Body of pancreas (tissue), 4 donors: ENCODE data around the gene CIDEC. TPM values are rescaled to one million over a fixed set of nuclear protein-coding genes. Genes with fewer than 3 reads are reported as not detected.
A peak's percentile ranks its signal among the peaks of the same experiment; 100 is the strongest.
"Not testable (repeated sequence)": the region's sequence is repeated elsewhere in the genome, so short reads cannot be mapped to it uniquely, and the experiment has no call there.

Source experiments
- ATAC-seq: fragments of 150-250 bp; one replicate; pipeline ENCODE4 v1.9.1; 2016
- DNase-seq, 4 donors: peaks; one replicate each; pipeline ENCODE4 v3.0.0-alpha.2; 2019
- H3K27ac ChIP-seq, 4 donors: fragments of 200-600 bp; sonication (generic); 1 replicate in 3 of 4; 2 replicates in 1 of 4; pipeline versions ENCODE4 v1.5.1 to v1.6.1; 2016 to 2019; ENCODE audit warnings: mild to moderate bottlenecking in 1 of 4, mixed read lengths in 1 of 4, moderate library complexity in 1 of 4
- H3K27me3 ChIP-seq, 2 donors: fragments of 200-600 bp; sonication (generic); one replicate each; pipeline ENCODE4 v1.6.0; 2016; ENCODE audit warnings: mild to moderate bottlenecking in 1 of 2
- H3K36me3 ChIP-seq, 2 donors: fragments of 200-600 bp; sonication (generic); replicated peaks in 1 of 2; 2 replicates each; pipeline ENCODE4 v1.5.1; 2016; ENCODE audit warnings: low read depth in 2 of 2; ENCODE audit not compliant: insufficient read depth in 1 of 2
- H3K4me1 ChIP-seq: fragments of 200-600 bp; sonication (generic); one replicate; pipeline ENCODE4 v1.6.0; 2016
- H3K4me3 ChIP-seq, 2 donors: fragments of 200-600 bp; sonication (generic); 1 replicate in 1 of 2; 2 replicates in 1 of 2; pipeline ENCODE4 v1.5.1; 2016 to 2019
- H3K9me3 ChIP-seq, 3 donors: fragments of 200-600 bp; sonication (generic); 1 replicate in 2 of 3; 2 replicates in 1 of 3; pipeline ENCODE4 v1.5.1; 2016
- CTCF ChIP-seq, 7 experiments: fragments of 450-650 bp in 4 of 7; fragments of 200-600 bp in 3 of 7; sonication (generic) in 3 of 7; IDR thresholded peaks; one replicate each; pipeline ENCODE4 v1.5.1; 2016 to 2019; ENCODE audit warnings: antibody characterized with exemption in 7 of 7
- POLR2A ChIP-seq, 3 donors: fragments of 450-650 bp; IDR thresholded peaks; one replicate each; pipeline ENCODE4 v1.6.1; 2016; ENCODE audit warnings: antibody characterized with exemption in 3 of 3, mild to moderate bottlenecking in 2 of 3
- WGBS, 2 donors: methylation state at CpG; one replicate each; pipeline ENCODE4 v1.1.5; 2017; 5-methylcytosine and 5-hydroxymethylcytosine counted together
- intact Hi-C: fragments of 100-400 bp; cut with DNase I; formaldehyde crosslinking; loops from one replicate; pipeline ENCODE4 v1.15.1; 2023
- total RNA-seq, 2 donors: library from RNA; depleted of rRNA; stranded (reverse); fragments of >200 nt; gene quantifications; one replicate each; pipeline ENCODE4 v1.1.0, GENCODE V29; 2016

The CIDEC gene
- total RNA-seq, 2 donors from 2014 or later: 6.5 to 134 TPM

DNA sequence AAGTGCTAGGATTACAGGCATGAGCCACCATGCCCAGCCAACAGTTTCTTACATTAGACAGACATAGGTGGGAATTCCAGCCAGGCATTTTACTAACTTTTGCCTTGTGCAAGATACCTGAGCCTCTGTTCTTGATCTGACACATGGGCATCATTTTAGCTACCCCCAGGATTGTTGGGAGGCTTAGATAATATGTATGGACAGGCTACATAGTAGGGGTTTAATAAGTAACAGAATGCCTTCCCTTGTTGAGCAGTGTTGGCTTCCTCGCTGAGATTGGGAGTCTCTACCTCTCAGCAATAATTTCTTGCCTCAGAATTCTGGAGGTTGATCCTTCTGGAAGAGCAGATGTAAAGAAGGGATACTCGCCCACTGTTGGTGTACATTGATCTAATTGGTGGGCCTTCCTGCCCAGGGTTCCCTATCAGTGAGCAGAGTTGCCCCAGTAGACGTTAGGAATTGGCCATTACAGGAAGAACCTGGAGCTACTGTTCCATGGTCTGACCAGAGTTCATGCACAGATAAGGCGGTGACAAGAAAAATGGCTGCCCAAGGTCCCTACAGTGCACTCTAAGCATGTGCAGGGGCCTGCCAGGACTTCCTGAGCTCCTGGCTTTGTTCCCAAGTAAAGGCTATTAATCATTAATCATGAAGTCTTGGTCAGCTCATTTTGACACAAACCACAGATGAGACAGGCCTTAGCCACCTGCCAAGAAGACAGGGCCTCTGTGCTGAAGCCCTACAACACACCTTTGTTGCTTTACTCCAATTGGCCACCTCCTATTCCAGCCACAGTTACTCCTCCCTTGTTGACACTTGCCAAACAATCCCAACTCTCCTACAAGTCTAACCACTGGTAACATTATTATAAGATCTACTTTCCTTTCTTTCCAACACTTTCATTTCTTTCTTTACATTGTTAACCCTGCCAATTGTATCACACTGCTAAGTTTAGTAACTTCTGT, 17.6 kb upstream of the CIDEC start:
- H3K27ac ChIP-seq: peak overlapping the region; percentile 68 to 85 (median 85)
- no peak overlapping the region for H3K4me3 ChIP-seq
- peaks cover 61% of the 10 kb centered on the region for H3K4me1 ChIP-seq
- intact Hi-C loops: no loop called here
- DNase-seq (peak; percentile 78 to 93 (median 90)), ATAC-seq (peak; percentile 90)
- H3K27me3 ChIP-seq: no peaks in the 10 kb centered on the region
- H3K9me3 ChIP-seq: no peaks in the 10 kb centered on the region
- no peaks in the 10 kb centered on the region for H3K36me3 ChIP-seq
- 15 to 32% methylated on average over 4 of the region's 4 CpGs for WGBS, 2 donors
- peak in 2 of 3 donors; percentile 22 to 23 for TF ChIP-seq POLR2A (IDR thresholded peaks at IDR 0.05)
- TF ChIP-seq CTCF (IDR thresholded peaks at IDR 0.05): no peak

DNA sequence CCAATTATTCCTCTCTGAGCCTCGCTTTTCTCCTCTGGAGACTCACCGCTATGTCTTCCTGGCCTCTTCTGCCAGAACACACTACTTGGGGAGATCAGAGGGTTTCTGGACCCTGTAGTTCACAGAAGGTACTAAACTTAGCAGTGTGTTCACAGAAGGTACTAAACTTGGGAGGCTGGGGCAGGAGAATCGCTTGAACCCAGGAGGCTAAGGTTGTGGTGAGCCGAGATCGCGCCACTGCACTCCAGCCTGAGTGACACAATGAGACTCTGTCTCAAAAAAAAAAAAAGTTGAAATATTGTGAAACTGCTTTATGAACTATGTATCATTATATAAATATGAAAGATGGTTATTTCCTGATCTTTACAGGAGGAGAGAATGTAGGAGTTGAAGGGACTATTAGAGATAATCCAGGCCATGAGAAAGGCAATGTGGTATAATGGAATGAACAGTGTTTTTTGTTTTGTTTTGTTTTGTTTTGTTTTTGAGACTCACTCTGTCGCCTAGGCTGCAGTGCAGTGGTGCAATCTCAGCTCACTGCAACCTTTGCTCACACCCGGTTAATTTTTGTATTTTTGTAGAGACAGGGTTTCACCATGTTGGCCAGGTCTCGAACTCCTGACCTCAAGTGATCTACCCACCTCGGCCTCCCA, 16.8 kb upstream of the CIDEC start:
- DNase-seq, H3K27me3 ChIP-seq, H3K4me3 ChIP-seq, intact Hi-C loops, ATAC-seq, H3K36me3 ChIP-seq, H3K9me3 ChIP-seq: not testable (repeated sequence)
- H3K27ac ChIP-seq: peak overlapping the region in 3 of 4 donors; percentile 85
- H3K4me1 ChIP-seq: peaks cover 58% of the 10 kb centered on the region
- WGBS, 2 donors: 87 to 95% methylated on average over 9 to 10 of the region's 10 CpGs

- H3K27me3 ChIP-seq, ATAC-seq, H3K4me3 ChIP-seq, H3K9me3 ChIP-seq, intact Hi-C loops, H3K27ac ChIP-seq, H3K36me3 ChIP-seq, DNase-seq: not testable (repeated sequence)
- WGBS, 2 donors: 95 to 98% methylated on average over 2 to 3 of the region's 3 CpGs
- peaks cover 52% of the 10 kb centered on the region for H3K4me1 ChIP-seq
Measured at GRCh38 chr3:9895715-9896114, 15.7 kb upstream of the CIDEC start.

DNA sequence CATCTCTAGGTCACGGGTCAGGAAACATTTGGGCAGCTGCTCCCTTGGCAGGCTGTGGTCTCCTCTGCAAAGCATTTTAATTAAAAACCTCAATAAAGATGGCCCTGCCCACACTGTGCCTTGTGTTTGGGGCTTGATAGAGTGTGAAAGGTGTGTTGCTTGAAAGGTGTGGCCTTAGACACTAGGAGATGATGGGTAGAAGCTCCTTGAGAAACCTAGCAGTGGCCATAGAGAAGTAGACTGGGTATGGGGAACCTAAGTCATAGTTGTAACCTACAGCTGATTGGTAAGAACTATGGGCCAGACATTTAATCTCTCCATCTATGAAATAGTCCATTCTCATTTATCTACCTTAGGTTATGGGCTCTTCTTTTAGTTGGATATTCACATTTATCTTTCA, 13.7 kb upstream of the CIDEC start:
- TF ChIP-seq POLR2A (IDR thresholded peaks at IDR 0.05) (no peak), CTCF (IDR thresholded peaks at IDR 0.05) (no peak)
- Histone ChIP-seq H3K4me3 (no peak overlapping the region), H3K9me3 (no peaks in the 10 kb centered on the region), H3K4me1 (peaks cover 35% of the 10 kb centered on the region), H3K36me3 (no peaks in the 10 kb centered on the region), H3K27me3 (no peaks in the 10 kb centered on the region), H3K27ac (no peak overlapping the region)
- intact Hi-C loops: no loop called here
- ATAC-seq (no peak), DNase-seq (no peak)
- 80 to 88% methylated on average over 1 of the region's 1 CpG for WGBS, 2 donors

DNA sequence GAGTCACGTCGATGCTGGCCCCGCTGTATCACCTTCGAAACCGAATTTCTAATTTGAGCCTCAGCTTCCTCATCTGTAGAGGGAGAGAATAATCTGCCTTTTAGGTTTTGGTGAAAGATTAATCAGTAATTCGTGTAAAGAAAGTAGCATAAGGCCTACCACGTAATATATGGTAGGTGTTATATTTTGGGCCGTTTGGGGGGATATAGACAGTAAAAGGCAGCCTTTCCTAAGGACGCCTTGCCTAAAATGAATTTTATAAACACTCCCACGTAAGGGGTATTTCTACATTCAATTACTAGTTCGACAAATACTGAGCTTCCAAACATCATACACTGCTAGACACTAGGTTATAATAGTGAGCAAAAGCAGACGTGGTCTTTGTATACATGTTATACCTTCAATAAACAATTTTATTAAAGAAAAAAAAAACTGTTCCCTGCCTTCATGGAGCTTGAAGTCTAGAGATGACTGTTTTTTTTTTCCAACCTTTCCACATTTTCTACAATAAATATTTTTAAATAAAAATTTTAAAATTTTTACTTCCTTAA, 11.1 kb upstream of the CIDEC start:
- DNase-seq (no peak), ATAC-seq (no peak)
- Histone ChIP-seq H3K36me3 (no peaks in the 10 kb centered on the region), H3K27me3 (no peaks in the 10 kb centered on the region), H3K9me3 (no peaks in the 10 kb centered on the region), H3K4me1 (peaks cover 12% of the 10 kb centered on the region), H3K27ac (peak overlapping the region; percentile 88 to 96 (median 92)), H3K4me3 (peak overlapping the region; percentile 88 to 100)
- intact Hi-C loops: no loop called here
- TF ChIP-seq CTCF (IDR thresholded peaks at IDR 0.05) (no peak), POLR2A (IDR thresholded peaks at IDR 0.05) (no peak)
- 7 to 9% methylated on average over 7 to 12 of the region's 12 CpGs for WGBS, 2 donors
